Measurements from ENCODE around the gene NELL1.

The NELL1 gene

GRCh38 chr11:21412652-21413383 is 743.4 kb downstream of the NELL1 start:
- no peak for DNase-seq (ENCODE audit: low read depth, low spot score)
- no peak overlapping the region for H3K4me3 ChIP-seq (ENCODE audit: low read depth, low read length)
- TF ChIP-seq CTCF (IDR thresholded peaks at IDR 0.05; ENCODE audit: low read depth, low read length): no peak
- in situ Hi-C loops (cut with HindIII; ENCODE audit: low sequenced_read_pairs): no loop called here

- no peak for DNase-seq (ENCODE audit: low read depth, low spot score)
- no peak for TF ChIP-seq CTCF (IDR thresholded peaks at IDR 0.05; ENCODE audit: low read depth, low read length)
- no peak overlapping the region for H3K4me3 ChIP-seq (ENCODE audit: low read depth, low read length)
- in situ Hi-C loops (cut with HindIII; ENCODE audit: low sequenced_read_pairs): no loop called here
Observed at GRCh38 chr11:21414953-21415352, 745.6 kb downstream of the NELL1 start.

- no peak for DNase-seq (ENCODE audit: low read depth, low spot score)
- in situ Hi-C loops (cut with HindIII; ENCODE audit: low sequenced_read_pairs): no loop called here
- no peak overlapping the region for H3K4me3 ChIP-seq (ENCODE audit: low read depth, low read length)
- no peak for TF ChIP-seq CTCF (IDR thresholded peaks at IDR 0.05; ENCODE audit: low read depth, low read length)
Observed at GRCh38 chr11:21415606-21416005, 746.2 kb downstream of the NELL1 start.

- no peak for DNase-seq (ENCODE audit: low read depth, low spot score)
- in situ Hi-C loops (cut with HindIII; ENCODE audit: low sequenced_read_pairs): no loop called here
- H3K4me3 ChIP-seq (ENCODE audit: low read depth, low read length): no peak overlapping the region
- no peak for TF ChIP-seq CTCF (IDR thresholded peaks at IDR 0.05; ENCODE audit: low read depth, low read length)
Observed at GRCh38 chr11:21421711-21422329, 752.4 kb downstream of the NELL1 start.

- no peak for TF ChIP-seq CTCF (IDR thresholded peaks at IDR 0.05; ENCODE audit: low read depth, low read length)
- in situ Hi-C loops (cut with HindIII; ENCODE audit: low sequenced_read_pairs): no loop called here
- no peak overlapping the region for H3K4me3 ChIP-seq (ENCODE audit: low read depth, low read length)
- DNase-seq (ENCODE audit: low read depth, low spot score): no peak
Observed at GRCh38 chr11:21426931-21427330, 757.5 kb downstream of the NELL1 start.

GRCh38 chr11:21427726-21428125 is 758.3 kb downstream of the NELL1 start:
- no peak overlapping the region for H3K4me3 ChIP-seq (ENCODE audit: low read depth, low read length)
- TF ChIP-seq CTCF (IDR thresholded peaks at IDR 0.05; ENCODE audit: low read depth, low read length): no peak
- in situ Hi-C loops (cut with HindIII; ENCODE audit: low sequenced_read_pairs): no loop called here
- no peak for DNase-seq (ENCODE audit: low read depth, low spot score)

Data from astrocyte of the spinal cord (primary cell).